ENCODE results near the gene PRKCE.

Gene PRKCE

GRCh38 chr2:46150445-46150955 is 499.0 kb downstream of the PRKCE start:
- no peak for DNase-seq (ENCODE audit: low read depth)

DNA sequence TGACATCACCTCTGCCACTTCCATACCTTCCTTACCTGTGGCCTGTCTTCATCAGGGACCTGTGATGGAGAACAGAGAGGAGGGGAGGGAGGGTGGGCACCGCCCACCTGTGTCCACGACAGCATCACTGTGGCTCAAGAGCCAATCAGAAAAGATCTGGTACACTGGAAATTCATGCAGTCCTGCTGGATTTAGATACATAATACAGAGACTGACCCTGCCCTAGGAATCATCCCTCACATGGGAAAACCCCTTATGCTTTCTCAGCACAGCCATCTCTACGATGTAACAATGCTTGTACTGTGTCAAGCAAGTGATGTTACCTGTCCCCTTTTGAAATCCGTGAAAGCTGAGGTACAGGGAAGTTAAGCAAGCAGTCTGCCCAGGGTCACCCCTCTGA is 500.1 kb downstream of the PRKCE start:
- no peak for DNase-seq (ENCODE audit: low read depth)

- DNase-seq (ENCODE audit: low read depth): no peak
Measured at GRCh38 chr2:46153996-46154753, 502.7 kb downstream of the PRKCE start.

GRCh38 chr2:46157072-46157965 is 505.8 kb downstream of the PRKCE start:
- DNase-seq (ENCODE audit: low read depth): no peak

GRCh38 chr2:46157966-46158310 is 506.5 kb downstream of the PRKCE start:
- DNase-seq (ENCODE audit: low read depth): no peak

DNA sequence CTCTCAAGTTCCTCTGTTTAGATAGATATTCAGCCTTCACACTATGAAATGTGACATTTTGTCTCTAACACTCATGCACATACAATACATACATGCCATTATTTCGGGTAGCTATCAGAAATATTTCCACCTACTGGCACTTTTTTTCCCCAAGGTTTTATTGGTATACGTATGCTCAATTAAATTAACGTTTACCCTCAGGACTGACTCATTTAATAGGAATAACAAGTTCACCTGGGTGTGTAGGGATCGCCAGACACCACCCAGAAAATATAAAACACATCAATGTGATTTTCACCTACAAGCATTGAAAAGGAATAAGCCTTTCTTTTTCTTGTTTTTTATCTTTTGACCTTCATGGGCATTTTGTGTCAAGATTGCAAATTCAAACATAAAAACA is 507.2 kb downstream of the PRKCE start:
- no peak for DNase-seq (ENCODE audit: low read depth)

- no peak for DNase-seq (ENCODE audit: low read depth)
Measured at GRCh38 chr2:46160326-46160725, 508.9 kb downstream of the PRKCE start.

DNA sequence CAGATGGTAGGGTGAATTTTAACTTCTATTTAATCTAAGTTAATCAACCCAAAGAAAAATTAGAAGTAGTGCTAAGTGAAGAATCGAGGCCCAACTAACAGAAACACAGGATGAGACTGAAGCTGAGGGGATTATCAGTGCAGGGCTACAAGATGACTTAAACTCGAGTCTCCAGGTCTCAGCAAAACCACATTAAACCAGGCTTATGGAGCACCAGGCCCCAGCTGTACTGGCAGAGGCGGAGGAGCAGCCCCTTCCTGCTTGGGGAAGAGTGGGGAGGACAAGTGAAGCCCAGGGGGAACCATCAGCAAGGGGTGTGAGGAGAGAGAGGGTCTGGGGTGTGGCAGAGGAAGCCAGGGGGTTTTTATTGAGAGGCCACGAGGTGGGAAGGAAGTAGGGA is 509.8 kb downstream of the PRKCE start:
- DNase-seq (ENCODE audit: low read depth): no peak

GRCh38 chr2:46161911-46162310 is 510.4 kb downstream of the PRKCE start:
- DNase-seq (ENCODE audit: low read depth): no peak

DNA sequence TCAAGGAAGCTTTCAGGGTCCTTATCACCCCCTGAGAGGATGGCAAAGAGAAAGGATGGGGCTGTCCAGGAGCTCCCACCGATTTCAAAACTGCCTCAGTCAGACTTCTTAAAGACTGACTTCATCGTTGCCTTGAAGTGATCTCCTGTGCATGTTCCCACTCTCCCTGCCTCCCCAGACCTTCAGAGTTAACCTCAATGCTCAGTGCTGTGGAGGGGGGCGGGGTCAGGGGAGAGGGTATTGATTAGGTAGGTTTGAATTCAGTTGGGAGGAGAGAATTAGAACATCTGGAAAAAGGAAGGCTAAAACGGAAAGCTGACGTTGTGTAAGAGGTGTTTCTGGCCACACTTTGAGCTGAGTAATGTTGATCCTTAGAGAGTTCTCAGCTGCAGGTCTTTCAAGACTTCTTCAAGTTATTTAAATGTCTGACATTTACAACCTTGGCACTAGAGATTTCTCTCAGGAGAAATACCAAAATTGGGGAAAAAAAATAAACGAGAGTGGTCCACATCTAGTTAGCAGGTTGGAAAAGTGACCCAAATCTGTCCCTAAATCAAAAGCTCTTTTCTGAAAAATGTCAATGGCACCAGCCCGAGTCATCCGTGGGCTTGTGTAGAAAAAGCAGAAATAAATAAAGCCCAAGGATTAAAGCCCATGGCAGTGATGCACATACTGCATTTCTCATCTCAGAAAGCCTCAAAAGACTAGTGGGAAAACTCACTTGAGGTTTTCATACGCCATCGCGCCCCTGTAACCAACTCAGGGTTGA is 511.0 kb downstream of the PRKCE start:
- no peak for DNase-seq (ENCODE audit: low read depth)

DNA sequence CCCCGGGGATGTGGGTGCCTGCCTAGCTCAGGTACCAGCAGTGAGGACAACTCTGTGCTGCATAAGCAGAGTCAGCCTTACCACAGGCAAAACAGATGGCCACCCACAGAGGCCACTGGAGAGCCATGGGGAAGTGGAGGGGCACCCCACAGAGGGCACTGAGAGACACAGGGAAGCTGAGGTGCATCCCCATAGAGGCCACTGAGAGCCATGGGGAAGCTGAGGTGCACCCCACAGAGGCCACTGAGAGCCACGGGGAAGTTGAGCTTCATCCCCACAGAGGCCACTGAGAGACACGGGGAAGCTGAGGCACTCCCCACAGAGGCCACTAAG is 511.6 kb downstream of the PRKCE start:
- no peak for DNase-seq (ENCODE audit: low read depth)

DNA sequence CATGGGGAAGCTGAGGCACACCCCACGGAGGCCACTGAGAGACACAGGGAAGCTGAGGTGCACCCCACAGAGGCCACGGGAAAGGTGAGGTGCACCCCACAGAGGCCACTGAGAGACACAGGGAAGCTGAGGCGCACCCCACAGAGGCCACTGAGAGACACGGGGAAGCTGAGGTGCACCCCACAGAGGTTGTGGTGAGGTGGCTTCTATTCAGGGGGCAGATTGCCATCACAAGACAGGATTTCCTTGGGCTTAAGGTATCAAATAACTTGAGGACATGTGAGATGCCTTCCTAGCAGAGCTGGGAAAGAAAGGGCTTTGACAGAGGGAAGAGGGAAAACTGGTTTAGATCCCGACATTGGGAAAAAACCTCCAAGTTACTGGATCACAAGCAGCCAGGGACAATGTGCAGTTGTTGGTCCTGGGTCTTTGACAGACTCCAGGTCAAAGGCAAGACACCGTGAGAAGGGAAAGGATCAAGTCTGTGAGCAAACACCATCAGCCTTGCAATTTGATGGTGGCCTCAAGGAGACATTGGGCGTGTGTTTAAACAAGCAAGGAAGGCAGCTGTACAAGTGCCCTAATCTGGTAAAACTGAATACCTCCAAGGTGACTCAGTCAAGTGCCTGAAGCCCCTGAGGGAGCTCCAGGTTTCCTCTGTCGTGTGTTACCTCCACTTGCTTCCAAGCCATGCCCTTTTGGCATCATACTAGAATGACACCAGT is 512.5 kb downstream of the PRKCE start:
- DNase-seq (ENCODE audit: low read depth): no peak

GRCh38 chr2:46164529-46165301 is 513.2 kb downstream of the PRKCE start:
- DNase-seq (ENCODE audit: low read depth): no peak

DNA sequence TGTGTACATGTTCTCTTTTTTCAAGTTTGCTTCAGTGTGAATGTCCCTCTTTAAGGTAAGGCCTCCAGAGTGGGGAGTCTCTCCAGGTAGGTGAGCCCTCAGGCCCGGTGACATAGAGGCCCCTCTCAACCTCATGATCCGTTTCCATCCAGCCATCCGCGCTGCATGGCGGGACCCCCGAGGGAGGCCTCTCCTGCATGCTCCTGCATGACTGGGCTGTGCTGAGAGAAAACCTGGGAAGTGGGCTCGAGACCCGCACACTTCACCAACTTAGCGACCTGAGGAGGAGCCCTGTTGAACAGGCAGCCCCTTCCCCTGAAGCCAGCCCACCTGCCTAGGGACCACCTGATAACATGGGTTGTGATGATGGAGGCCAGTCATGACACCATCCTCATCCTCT is 514.4 kb downstream of the PRKCE start:
- no peak for DNase-seq (ENCODE audit: low read depth)

GRCh38 chr2:46167406-46167805 is 515.9 kb downstream of the PRKCE start:
- DNase-seq (ENCODE audit: low read depth): no peak

DNA sequence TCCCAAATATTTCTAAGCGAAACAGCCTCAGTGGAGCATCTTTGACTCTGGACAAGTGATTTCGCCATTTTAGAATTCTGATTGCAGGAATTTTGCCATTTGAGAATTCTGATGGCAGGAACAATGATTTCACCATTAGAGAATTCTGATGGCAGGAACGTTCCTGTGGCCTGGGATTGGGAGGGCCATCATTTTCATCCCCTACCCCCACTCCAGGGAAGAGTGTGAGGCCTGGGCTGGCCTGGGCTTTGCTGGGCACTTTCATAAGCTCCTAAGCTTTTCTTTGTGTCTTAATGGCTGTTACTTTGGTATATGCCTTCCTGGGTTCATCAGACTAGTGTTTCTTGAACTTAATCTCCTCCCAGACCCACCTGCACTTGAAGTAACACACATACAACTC is 516.4 kb downstream of the PRKCE start:
- no peak for DNase-seq (ENCODE audit: low read depth)

GRCh38 chr2:46169467-46169866 is 518.0 kb downstream of the PRKCE start:
- no peak for DNase-seq (ENCODE audit: low read depth)

DNA sequence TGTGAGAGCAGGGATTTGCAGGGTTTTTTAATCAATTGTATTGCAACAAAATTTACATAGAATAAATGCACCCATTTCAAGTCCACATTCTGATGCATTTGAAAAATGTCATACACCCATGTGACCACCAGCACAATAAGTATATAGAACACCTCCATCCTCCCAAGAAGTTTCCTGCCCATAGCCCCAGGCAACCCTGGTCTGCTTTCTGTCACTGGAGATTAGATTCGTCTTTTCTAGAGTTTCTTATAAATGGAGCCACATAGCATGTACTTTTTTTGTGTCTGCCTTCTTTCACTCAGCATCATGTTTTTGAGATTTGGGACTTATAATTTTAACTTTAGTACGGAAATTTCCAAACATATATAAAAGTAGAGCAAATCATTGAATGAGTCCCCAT is 518.6 kb downstream of the PRKCE start:
- no peak for DNase-seq (ENCODE audit: low read depth)

GRCh38 chr2:46170611-46171350 is 519.3 kb downstream of the PRKCE start:
- no peak for DNase-seq (ENCODE audit: low read depth)

- no peak for DNase-seq (ENCODE audit: low read depth)
Measured at GRCh38 chr2:46171411-46171953, 520.0 kb downstream of the PRKCE start.

Measured in stimulated activated CD8-positive, alpha-beta memory T cell treated with anti-CD3 and anti-CD28 coated beads, Interleukin-15, amount 100 ng/mL, for 1 hour (primary cell).